NCI-H2107 (cell line): ENCODE results near the gene DLGAP5.

Experiments used
- DNase-seq: peaks from one replicate; lab custom pipeline; 2025; lab: John Stamatoyannopoulos, UW

The DLGAP5 gene

GRCh38 chr14:55114720-55115119 is 76.7 kb downstream of the DLGAP5 start:
- DNase-seq = no peak

GRCh38 chr14:55111122-55111708 is 80.2 kb downstream of the DLGAP5 start:
- DNase-seq = no peak

DNA sequence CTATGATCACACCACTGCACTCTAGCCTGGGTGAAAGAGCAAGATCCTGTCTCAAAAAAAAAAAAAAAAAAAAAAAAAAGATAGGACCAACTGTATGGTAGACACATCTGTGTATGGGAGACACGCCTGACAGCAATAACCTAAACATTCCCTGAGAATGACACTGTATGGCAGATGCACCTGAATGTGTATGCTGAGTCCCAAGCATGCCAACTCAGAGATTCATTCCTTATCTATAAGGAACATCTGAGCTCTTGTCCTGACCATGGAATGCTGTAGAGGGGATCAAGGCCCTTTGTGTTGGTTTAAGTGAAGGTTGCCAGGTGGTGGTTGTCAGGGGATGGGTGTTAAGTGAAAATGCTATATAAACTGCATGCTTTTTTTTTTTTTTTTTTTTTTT is 81.5 kb downstream of the DLGAP5 start:
- DNase-seq = no peak

DNA sequence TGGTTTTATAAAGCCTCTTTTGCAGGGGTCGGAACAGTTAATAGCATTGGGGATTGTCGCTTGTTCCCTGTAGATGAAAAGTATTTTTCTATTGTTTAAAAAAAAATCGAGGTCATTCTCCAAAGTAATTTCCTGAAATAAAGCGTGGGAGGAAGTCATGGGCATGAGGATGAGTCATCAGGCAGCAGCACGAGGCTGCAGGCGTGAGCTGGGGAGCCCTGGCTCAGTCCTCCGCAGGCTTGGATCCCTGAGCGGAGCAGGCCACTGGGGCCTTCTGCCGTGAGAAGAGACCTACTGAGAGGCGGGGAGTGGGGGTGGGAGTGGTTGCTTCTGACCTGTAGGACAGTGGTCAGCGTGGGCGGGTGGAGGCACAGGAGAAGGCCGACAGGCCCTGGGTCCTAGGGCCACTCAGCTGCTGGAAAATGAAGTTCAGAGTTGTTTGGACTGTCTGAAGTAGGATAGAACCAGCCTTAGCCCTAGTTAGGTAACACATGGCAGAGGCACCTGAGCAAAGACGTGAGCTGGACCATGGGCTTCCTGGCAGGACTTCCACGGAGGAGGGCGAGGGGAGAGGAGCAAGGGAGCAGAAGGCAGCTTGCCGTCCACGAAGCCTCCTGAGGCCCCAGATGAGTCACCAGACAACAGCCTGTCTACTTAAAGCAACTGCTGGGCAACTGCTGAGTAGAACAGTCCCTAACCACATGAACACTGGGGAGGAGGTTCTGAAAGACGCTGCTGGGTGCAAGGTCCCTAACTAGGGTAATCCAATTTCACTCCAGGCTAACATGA is 83.4 kb downstream of the DLGAP5 start:
- no peak for DNase-seq

DNA sequence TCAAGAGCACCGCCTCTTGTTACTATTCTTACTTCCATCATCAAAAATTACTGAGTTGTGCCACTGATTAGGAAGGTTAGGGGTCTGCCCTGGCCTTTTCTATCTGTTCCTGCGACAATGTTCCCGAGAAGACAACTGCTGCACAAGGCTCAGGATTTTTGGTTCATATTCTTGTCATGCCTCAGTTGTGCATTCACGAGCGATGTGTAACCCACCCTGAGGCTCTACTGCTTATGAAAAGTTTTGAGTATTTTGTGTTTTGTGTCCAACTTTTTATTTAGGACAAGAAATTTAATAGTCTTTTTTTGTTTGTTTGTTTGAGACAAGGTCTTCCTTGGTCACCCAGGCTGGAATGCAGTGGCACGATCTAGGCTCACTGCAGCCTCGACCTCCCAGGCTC is 85.4 kb downstream of the DLGAP5 start:
- no peak for DNase-seq

- no peak for DNase-seq
These were observed 87.1 kb downstream of the DLGAP5 start for GRCh38 chr14:55103971-55104954.

DNA sequence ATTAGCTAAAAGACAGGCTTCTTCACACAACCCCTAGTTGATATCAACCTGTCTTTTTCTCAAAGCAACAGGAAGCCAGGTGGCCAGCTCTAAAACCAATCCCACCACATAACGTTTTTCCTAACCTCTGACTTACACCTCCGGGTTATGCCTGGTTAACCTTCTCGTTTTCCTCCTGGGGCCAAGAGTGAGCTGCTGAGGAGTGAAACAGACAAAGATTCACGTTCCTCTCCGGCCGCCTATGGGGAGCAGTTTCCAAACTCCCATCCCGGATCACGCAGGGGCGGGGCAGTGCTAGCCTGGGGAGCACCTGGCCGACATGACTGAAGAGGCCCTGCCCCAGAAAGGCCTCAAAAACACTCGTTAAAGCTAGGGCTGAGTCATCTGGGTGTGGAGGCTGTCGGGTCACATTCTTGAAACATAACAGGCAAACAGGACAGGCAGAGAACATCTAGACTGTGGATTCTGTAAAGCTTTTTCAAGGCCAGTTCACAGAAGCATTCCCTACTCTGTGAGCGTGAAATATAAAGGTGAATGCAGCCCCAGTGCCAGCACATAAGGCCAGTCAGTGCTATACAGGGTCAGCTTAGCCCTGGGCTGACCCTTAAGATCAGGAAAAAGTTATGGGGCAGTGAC is 88.3 kb downstream of the DLGAP5 start:
- peak; percentile 36 for DNase-seq

GRCh38 chr14:55102141-55102621 is 89.2 kb downstream of the DLGAP5 start:
- DNase-seq = peak; percentile 59

- no peak for DNase-seq
These were observed 89.7 kb downstream of the DLGAP5 start for GRCh38 chr14:55101698-55102097.

DNA sequence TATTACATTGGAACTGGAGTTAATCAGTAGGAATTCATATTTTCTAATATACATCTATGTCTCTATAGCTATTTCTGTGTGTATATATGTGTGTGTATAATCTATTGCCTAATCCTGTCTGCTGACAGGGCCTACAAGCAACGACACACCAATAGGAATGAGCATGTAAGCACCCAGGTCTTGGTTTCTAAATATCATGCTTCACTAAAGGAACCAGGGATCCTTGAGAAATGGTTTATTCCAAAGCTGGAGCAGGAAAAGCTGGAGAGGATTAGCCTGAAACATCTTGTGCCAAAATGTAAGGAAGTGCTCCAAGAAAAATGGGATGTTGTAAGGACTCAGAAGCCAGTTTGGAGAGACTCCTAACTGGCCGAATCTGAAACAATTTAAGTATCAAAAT is 91.6 kb downstream of the DLGAP5 start:
- DNase-seq = no peak

GRCh38 chr14:55098561-55098898 is 92.9 kb downstream of the DLGAP5 start:
- DNase-seq = no peak
